GM18907 (cell line): Measurements from ENCODE around the gene ZNF280B.
A peak's percentile ranks its signal among the peaks of the same experiment; 100 is the strongest.
"Not testable (repeated sequence)": the region's sequence is repeated elsewhere in the genome, so short reads cannot be mapped to it uniquely, and the experiment has no call there.

Experiments
- ATAC-seq: cut with Tn5 transposase; IDR thresholded peaks from one replicate; pipeline ENCODE4 v1.9.1; 2021; ENCODE audit warnings: mild to moderate bottlenecking, moderate library complexity; ENCODE audit not compliant: unreplicated experiment

Gene ZNF280B

DNA sequence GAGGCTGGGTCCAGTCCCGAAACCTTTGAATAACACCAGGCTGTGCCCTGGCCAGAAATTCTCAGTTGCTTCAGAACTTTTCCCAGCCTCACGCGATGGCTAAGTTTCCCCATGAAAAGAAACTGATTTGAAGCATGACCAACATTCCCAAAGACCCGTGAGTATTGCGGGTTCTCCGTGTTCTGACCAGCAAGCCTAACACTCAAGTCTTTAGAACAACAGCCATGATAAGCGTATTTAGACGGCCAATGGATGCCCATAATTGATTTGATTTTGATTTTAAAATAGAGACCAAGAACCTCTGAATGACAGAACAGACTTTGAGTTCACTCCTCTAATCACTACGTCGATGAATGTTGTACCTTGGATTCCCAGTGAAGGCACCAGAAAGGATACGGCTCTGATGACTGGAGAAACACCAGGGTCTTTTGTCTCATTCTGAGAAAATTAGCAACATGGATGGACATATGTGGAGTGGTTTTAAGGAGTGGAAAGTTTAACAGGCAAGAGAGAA is 43.9 kb downstream of the ZNF280B start:
- ATAC-seq = no peak

DNA sequence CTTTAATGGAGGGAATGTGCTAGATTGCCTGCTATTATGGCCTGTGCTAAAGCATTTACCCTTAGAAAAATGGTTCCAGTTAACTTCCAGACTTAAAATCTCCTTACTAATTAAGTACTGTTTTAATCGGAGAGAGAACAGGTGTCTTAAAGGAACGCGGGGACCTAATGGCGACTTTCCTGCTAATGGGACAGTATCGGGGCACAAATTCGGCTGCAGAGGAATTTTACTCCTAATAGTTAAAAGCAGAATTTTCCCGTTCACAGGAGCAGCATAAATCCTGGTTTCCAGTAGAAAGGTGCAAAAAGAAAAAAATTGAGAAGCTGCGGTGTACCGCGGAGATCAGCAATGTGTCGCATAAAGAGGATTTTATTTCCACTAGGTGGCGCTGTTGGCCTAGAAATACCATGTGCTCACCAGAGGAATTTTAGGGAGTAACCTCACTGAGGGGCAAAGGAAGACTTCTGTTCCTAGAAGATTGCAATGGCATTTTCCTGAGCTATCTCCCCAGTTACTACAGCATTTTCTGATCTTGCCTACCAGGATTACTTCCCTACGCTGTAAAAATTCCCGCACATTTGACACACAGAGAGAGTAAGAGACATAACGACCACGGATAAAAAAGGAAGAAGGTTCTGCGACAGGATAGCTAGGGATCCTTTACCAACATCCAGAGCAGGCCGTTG is 44.5 kb downstream of the ZNF280B start:
- ATAC-seq = no peak

- ATAC-seq = no peak
These were observed 45.6 kb downstream of the ZNF280B start for GRCh38 chr22:22462813-22463567.

GRCh38 chr22:22461583-22461982 is 47.0 kb downstream of the ZNF280B start:
- no peak for ATAC-seq

- ATAC-seq = no peak
These were observed 47.4 kb downstream of the ZNF280B start for GRCh38 chr22:22461111-22461510.

DNA sequence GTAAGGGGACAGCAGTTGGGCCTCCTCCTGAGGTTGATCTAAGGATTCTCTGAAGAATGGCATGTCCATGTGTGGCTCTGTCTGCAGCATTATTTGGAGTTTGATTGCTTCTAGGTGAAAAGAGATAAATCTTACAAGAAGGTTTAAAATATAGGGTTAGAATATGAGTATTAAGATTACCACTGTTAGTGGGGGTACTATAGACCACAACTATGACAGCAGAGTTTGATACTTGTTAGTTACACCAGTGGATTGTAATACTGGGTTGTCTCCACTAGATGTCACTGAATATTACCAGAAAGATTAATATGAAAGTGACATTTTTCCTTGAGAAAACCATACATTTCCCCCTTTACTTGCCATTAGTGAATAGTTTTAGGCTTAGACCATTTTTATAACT is 47.9 kb downstream of the ZNF280B start:
- ATAC-seq = no peak

DNA sequence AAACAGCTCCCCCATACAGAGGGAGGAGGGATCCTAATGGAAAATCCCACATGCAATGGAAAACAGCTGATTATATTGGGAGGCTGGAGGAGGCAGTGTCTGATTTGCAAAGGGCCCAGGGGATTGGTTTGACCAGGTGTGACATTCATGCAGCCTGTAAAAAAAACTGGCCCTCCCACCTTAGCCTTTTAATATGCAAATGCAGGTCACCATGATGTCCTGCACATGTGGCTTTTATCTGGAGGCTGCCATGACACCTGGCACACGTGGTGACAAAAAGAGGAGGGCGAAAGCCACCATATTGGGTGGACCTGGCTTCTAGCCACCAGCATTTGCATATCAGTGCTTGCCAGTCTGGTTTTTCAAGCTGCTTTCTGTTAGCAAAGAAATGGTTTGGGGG is 48.5 kb downstream of the ZNF280B start:
- no peak for ATAC-seq

DNA sequence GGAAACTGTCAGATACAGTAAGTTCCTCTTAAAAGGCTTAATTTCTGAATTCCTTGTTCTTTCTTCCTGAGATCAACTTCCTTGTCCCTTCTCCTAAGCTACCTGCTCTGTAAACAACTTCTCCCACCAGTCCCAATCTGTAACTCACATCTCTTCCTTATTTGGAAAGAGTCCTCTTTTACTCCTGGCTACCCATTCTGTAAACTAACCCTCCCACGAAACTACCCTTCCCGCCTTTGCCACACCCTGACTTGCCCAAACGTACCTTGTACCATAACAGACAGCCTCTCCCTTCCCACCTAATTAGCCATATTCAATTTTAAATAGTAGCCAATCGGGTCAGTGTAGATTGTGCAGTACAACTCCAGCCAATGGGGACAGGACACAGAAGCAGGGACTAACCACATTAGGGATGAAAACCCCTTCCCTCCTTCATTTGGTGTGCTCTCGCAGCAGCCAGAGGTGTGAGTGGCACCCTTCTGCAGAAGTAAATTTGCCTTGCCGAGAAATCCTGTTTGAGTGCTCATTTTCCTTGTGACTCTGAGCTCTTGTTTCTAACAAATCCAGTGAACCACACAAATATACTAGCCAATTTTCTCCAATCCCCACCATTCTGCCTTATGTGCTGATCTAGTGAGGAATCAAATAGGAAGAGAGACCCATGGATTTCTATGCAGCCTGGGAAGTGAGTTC is 49.5 kb downstream of the ZNF280B start:
- no peak for ATAC-seq

DNA sequence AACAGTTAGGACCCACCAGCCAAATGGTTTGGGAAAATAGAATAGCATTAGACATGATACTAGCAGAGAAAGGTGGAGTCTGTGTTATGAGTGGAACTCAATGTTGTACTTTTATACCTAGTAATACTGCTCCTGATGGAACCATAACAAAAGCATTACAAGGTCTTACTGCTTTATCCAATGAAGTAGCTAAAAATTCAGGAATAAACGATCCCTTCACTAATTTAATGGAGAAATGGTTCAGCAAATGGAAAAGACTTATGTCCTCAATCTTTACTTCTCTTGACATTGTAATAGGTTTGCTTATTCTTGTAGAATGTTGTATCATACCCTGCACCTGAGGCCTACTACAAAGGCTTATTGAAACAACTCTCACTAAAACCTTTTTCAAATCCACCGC is 50.2 kb downstream of the ZNF280B start:
- ATAC-seq = no peak

DNA sequence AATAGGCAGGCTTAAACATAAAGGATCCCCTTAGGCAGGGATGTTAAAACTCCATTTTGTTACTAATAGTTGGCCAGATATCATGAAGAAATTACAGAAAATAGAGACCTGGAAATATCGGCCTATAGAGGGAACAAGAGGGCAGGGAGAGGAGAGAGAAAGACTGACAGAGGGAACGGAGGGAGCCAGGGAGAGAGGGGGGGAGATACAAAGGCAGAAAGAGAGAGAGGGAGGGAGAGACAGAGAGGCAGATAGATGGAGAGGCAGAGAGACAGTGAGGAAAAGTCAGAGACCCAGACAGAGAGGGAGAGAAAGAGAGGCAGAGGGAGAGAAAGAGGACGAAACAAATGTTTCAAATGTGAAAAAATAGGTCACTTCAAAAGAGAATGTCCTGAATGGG is 53.5 kb downstream of the ZNF280B start:
- ATAC-seq = no peak

GRCh38 chr22:22452996-22453686 is 55.4 kb downstream of the ZNF280B start:
- ATAC-seq = no peak

GRCh38 chr22:22452211-22452610 is 56.3 kb downstream of the ZNF280B start:
- no peak for ATAC-seq

- peak; percentile 92 for ATAC-seq
These were observed 58.2 kb downstream of the ZNF280B start for GRCh38 chr22:22450343-22450839.

GRCh38 chr22:22449819-22450218 is 58.7 kb downstream of the ZNF280B start:
- ATAC-seq = peak; percentile 26

DNA sequence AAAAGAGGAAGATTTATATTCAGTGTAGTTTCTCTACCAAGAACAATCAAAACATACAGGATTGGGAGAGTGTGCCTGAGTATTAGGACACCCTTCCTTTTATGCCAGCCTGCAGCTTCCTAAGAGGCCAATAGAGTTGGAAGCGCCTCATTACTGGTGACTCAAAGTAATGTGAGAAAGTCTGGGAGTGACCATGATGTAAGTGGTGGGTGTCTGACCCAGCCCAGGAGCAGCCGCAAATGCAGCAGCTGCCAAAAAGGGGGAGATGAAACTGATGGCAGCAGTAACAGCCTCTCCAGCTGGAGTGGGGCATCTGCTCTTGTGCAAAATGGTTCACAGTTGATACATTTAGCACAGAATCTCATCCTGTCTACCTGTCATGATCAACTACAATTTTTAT is 62.0 kb downstream of the ZNF280B start:
- ATAC-seq = no peak

- ATAC-seq = not testable (repeated sequence)
These were observed 64.4 kb downstream of the ZNF280B start for GRCh38 chr22:22444007-22444589.

DNA sequence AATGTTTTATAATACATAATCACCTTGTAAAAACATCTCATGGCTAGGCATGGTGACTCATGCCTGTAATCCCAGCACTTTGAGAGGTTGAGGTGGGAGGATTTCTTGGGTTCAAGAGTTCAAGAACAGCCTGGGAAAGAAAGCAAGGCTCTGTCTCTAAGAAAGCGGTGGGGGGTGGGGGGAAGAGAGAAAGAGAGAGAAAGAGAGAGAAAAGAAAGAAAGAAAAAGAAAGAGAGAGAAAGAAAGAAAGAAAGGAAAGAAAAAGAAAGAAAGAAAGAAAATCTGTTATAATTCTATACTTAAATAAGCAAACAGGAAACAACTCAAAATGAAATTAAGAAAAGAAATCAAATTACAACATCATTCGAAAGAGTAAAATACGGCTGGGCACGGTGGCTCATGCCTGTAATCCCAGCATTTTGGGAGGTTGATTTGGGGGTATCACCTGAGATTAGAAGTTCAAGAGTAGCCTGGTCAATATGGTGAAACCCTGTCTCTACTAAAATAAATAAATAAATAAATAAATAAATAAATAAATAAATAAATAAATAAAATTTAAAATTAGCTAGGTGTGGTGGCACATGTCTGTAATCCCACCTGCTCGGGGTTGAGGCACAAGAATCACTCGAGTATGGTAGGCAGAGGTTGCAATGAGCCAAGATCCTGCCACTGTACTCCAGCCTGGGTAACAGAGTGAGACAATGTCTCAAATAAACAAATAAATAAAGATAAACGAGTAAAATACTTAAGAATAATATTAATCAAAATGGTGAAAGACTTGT is 65.4 kb downstream of the ZNF280B start:
- no peak for ATAC-seq

DNA sequence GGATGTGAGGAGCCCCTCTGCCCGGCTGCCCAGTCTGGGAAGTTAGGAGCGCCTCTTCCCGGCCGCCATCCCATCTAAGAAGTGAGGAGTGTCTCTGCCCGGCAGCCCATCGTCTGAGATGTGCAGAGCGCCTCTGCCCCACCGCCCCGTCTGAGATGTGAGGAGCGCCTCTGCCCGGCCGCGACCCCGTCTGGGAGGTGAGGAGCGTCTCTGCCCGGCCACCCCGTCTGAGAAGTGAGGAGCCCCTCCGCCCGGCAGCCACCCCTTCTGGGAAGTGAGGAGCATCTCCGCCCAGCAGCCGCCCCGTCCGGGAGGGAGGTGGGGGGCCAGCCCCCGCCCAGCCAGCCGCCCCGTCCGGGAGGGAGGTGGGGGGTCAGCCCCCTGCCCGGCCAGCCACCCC is 66.9 kb downstream of the ZNF280B start:
- ATAC-seq = not testable (repeated sequence)

- no peak for ATAC-seq
These were observed 68.4 kb downstream of the ZNF280B start for GRCh38 chr22:22440188-22440587.
